Panc1 (cell line): ENCODE data around the gene NCOA4. TPM values are rescaled to one million over a fixed set of nuclear protein-coding genes. Genes with fewer than 3 reads are reported as not detected.
A peak's percentile ranks its signal among the peaks of the same experiment; 100 is the strongest.

Source experiments
- ATAC-seq: fragments of 200-7000 bp; cut with Tn5 transposase; 2 replicates; pipeline ENCODE4 v1.9.1; 2020; ENCODE audit warnings: mild to moderate bottlenecking, moderate library complexity
- BruUV-seq: library from RNA; stranded (reverse); fragments of 400-500 nt; replicated peaks from 2 replicates; lab custom pipeline; 2021; lab: Mats Ljungman, UMichigan
- CTCF ChIA-PET: fragments of 300-600 bp; sonication (Branson Sonifier 250); formaldehyde crosslinking; loops from one replicate; lab custom pipeline; 2022; ENCODE audit warnings: antibody characterized with exemption; lab: Charles Lee
- POLR2A ChIA-PET: fragments of 300-600 bp; sonication (Branson Sonifier 250); formaldehyde crosslinking; loops from one replicate; lab custom pipeline; 2022; ENCODE audit warnings: antibody characterized with exemption; lab: Charles Lee
- DNase-seq: peaks from one replicate; pipeline ENCODE4 v3.0.0-alpha.2; 2010; ENCODE audit warnings: low read depth, low spot score
- H3K27ac ChIP-seq: 2 replicates; pipeline ENCODE4 v1.5.1; 2011; ENCODE audit warnings: mild to moderate bottlenecking, low read length, inconsistent platforms
- H3K27me3 ChIP-seq: fragments of 200-500 bp; sonication (Bioruptor generic); 2 replicates; pipeline ENCODE4 v1.6.0; 2014; ENCODE audit warnings: low read length, inconsistent platforms; ENCODE audit not compliant: control insufficient read depth, insufficient read depth
- H3K36me3 ChIP-seq: fragments of 200-500 bp; sonication (Bioruptor generic); 2 replicates; pipeline ENCODE4 v1.5.1; 2014; ENCODE audit warnings: inconsistent platforms, mild to moderate bottlenecking, low read length, moderate library complexity; ENCODE audit not compliant: control insufficient read depth, insufficient read depth
- H3K4me1 ChIP-seq: 2 replicates; pipeline ENCODE4 v1.5.1; 2011; ENCODE audit warnings: inconsistent platforms, mild to moderate bottlenecking, low read length, moderate library complexity; ENCODE audit not compliant: control insufficient read depth, insufficient read depth
- H3K4me3 ChIP-seq, 2 experiments: 2 replicates each; pipeline ENCODE4 v1.5.1; 2011 to 2012; ENCODE audit warnings: low read depth in 2 of 2, low read length in 2 of 2, mild to moderate bottlenecking in 2 of 2, inconsistent platforms in 1 of 2, moderate library complexity in 1 of 2
- H3K9me3 ChIP-seq: fragments of 200-500 bp; sonication (Bioruptor generic); 2 replicates; pipeline ENCODE4 v1.5.1; 2014; ENCODE audit warnings: low read depth, mild to moderate bottlenecking, inconsistent platforms, low read length, moderate library complexity; ENCODE audit not compliant: control insufficient read depth, insufficient read depth
- POLR2AphosphoS5 ChIP-seq: IDR thresholded peaks from 2 replicates; pipeline ENCODE4 v1.6.1; 2012; ENCODE audit warnings: mild to moderate bottlenecking, low read depth, low read length, moderate library complexity
- SIN3A ChIP-seq: IDR thresholded peaks from 2 replicates; pipeline ENCODE4 v1.6.1; 2012; ENCODE audit warnings: low read depth, mild to moderate bottlenecking, low read length, moderate library complexity, borderline replicate concordance; ENCODE audit not compliant: insufficient read depth
- TCF7L2 ChIP-seq: IDR thresholded peaks from 2 replicates; pipeline ENCODE4 v1.6.1; 2011; ENCODE audit warnings: mild to moderate bottlenecking, low read depth, low read length, inconsistent platforms
- in situ Hi-C: cut with HindIII; loops from 2 replicates; pipeline ENCODE4 v1.10.0; 2016; ENCODE audit warnings: low sequenced_read_pairs, low pct_unique_long_range_greater_than_20kb
- intact Hi-C: fragments of 100-400 bp; cut with micrococcal nuclease; formaldehyde crosslinking; loops from one replicate; pipeline ENCODE4 v1.10.0; 2022; ENCODE audit not compliant: unreplicated experiment
- total RNA-seq: library from RNA; stranded (reverse); gene quantifications from one replicate; pipeline ENCODE4 v1.2.1, GENCODE V29; 2021; ENCODE audit not compliant: unreplicated experiment
- TF ChIP-seq, protein P1 (sequence below), 2 experiments: IDR thresholded peaks; 2 replicates each; pipeline ENCODE4 v1.6.1; 2011 to 2012; ENCODE audit warnings: low read depth in 2 of 2, control low read depth in 1 of 2, low read length in 1 of 2, mild to moderate bottlenecking in 1 of 2, moderate library complexity in 1 of 2; ENCODE audit not compliant: insufficient read depth in 1 of 2
- TF ChIP-seq, protein P2 (sequence below): fragments of 450-650 bp; IDR thresholded peaks from 2 replicates; pipeline ENCODE4 v1.5.1; 2017; ENCODE audit warnings: mild to moderate bottlenecking

Gene NCOA4
- total RNA-seq, 1 experiment from 2014 or later, result 119 TPM

DNA sequence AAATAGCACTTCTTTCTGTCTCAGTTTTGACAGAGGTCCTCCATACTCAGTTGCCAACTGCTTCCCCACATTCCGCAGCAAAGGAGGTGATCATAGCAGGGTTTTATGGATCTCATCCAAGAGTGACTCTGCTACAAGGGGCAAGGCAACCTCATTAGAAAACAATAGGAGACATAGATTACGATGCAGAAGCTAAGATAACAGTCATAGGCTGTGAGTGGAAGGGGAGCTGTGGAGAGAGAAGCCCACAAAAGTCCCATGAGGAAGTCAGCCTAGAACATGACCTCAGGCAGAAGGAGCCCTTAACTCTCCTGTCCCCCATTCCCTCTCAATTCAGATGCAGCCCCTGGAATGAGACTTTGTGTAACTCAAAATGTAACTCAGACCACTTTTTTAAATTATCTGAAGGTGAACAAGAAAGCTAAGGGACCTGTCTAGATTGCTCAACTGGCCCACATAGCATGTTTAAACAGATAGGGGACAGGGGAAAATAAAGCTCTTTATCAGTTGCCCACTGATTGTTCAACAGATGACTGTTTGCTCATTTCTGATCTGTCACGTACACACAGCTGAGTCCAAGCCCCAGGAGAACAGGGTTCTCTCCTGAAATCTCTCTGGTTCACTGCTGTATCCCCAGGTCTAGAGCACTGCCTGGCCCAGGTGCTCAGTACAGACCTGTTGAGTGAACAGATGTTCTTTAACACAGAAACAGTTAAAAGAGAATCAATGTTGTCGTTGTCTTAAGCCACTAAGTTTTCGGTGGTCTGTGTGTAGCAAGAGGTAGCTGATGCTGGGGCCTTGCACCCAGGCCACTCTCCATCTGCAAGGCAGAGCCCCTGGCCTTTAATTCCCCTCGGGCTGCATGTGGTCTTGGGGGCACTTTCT, 1.5 kb upstream of the NCOA4 start:
- TF ChIP-seq SIN3A (no peak), TCF7L2 (no peak), POLR2AphosphoS5 (no peak)
- TF ChIP-seq, protein P1, sequence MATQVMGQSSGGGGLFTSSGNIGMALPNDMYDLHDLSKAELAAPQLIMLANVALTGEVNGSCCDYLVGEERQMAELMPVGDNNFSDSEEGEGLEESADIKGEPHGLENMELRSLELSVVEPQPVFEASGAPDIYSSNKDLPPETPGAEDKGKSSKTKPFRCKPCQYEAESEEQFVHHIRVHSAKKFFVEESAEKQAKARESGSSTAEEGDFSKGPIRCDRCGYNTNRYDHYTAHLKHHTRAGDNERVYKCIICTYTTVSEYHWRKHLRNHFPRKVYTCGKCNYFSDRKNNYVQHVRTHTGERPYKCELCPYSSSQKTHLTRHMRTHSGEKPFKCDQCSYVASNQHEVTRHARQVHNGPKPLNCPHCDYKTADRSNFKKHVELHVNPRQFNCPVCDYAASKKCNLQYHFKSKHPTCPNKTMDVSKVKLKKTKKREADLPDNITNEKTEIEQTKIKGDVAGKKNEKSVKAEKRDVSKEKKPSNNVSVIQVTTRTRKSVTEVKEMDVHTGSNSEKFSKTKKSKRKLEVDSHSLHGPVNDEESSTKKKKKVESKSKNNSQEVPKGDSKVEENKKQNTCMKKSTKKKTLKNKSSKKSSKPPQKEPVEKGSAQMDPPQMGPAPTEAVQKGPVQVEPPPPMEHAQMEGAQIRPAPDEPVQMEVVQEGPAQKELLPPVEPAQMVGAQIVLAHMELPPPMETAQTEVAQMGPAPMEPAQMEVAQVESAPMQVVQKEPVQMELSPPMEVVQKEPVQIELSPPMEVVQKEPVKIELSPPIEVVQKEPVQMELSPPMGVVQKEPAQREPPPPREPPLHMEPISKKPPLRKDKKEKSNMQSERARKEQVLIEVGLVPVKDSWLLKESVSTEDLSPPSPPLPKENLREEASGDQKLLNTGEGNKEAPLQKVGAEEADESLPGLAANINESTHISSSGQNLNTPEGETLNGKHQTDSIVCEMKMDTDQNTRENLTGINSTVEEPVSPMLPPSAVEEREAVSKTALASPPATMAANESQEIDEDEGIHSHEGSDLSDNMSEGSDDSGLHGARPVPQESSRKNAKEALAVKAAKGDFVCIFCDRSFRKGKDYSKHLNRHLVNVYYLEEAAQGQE (IDR thresholded peaks at IDR 0.05; ENCODE audit: insufficient read depth in 1 of 2, low read depth in 2 of 2, low read length in 1 of 2), result no peak
- TF ChIP-seq, protein P2, sequence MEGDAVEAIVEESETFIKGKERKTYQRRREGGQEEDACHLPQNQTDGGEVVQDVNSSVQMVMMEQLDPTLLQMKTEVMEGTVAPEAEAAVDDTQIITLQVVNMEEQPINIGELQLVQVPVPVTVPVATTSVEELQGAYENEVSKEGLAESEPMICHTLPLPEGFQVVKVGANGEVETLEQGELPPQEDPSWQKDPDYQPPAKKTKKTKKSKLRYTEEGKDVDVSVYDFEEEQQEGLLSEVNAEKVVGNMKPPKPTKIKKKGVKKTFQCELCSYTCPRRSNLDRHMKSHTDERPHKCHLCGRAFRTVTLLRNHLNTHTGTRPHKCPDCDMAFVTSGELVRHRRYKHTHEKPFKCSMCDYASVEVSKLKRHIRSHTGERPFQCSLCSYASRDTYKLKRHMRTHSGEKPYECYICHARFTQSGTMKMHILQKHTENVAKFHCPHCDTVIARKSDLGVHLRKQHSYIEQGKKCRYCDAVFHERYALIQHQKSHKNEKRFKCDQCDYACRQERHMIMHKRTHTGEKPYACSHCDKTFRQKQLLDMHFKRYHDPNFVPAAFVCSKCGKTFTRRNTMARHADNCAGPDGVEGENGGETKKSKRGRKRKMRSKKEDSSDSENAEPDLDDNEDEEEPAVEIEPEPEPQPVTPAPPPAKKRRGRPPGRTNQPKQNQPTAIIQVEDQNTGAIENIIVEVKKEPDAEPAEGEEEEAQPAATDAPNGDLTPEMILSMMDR, result no peak
- in situ Hi-C loops, result no loop called here
- Histone ChIP-seq H3K9me3 (no peaks in the 10 kb centered on the region), H3K36me3 (no peaks in the 10 kb centered on the region), H3K27me3 (no peaks in the 10 kb centered on the region), H3K4me3 (no peak overlapping the region), H3K4me1 (peaks cover 22% of the 10 kb centered on the region), H3K27ac (peak overlapping the region; percentile 86; the same call in 1 of the 2 replicates)
- no peak for DNase-seq
- ChIA-PET POLR2A (no interaction called here), CTCF (no interaction called here)
- no TSS peak for BruUV-seq
- intact Hi-C loops, result no loop called here
- ATAC-seq, result no peak

DNA sequence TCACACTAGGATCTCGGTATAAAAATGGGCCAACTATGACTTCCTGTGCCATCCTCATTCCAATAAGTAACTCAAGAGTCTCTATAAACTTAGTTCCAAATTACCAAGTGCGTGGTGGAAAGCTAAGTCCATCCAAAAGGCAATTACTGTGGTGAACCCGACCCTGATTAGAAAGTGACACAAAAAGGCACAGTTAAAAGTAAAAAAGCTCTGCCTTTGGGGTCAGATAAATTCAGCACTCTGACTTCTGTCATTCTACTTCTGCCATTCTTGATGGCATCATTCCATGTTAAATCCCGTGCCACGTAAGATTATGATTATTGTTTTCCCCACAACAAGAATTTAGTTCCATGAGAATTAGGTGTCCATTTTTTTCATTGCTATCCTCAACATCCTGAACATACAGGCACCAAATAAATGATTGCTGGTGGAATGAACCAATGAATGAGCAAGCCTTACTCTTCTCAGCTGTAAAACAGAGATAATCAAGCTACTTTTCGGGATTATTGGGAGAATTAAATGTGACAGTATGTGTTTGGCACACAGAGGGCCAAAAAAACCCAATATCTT, 877 bp downstream of the NCOA4 start:
- POLR2A ChIA-PET, result interaction anchor here (0.8 to 1.2 kb wide), 2 partner anchors 14 to 47 kb away, joined by 3 to 8 read pairs; no protein-coding TSS in a partner anchor
- peaks cover 43% of the 10 kb centered on the region for H3K4me1 ChIP-seq
- TF ChIP-seq, protein P2, result no peak
- TF ChIP-seq POLR2AphosphoS5 (no peak), TCF7L2 (no peak), SIN3A (no peak)
- TF ChIP-seq, protein P1 (IDR thresholded peaks at IDR 0.05; ENCODE audit: insufficient read depth in 1 of 2, low read depth in 2 of 2, low read length in 1 of 2), result no peak

More for the DNA sequence above, 877 bp downstream of the NCOA4 start:
- Histone ChIP-seq H3K27ac (peak overlapping the region; percentile 86), H3K36me3 (no peaks in the 10 kb centered on the region), H3K9me3 (no peaks in the 10 kb centered on the region), H3K27me3 (no peaks in the 10 kb centered on the region), H3K4me3 (peak overlapping the region; percentile 67 to 72)
- DNase-seq, result no peak
- CTCF ChIA-PET, result no interaction called here
- intact Hi-C loops, result no loop called here
- ATAC-seq, result no peak
- in situ Hi-C loops, result no loop called here
- BruUV-seq, result no TSS peak
